BJ (cell line): ENCODE measurements around the gene CDK5. TPM values are rescaled to one million over a fixed set of nuclear protein-coding genes. Genes with fewer than 3 reads are reported as not detected.

Experiments
- CTCF ChIA-PET: fragments of 350-600 bp; formaldehyde crosslinking; extraction: SDS; loops from one replicate; lab custom pipeline; 2021; ENCODE audit warnings: antibody characterized with exemption, inconsistent platforms; lab: Yijun Ruan, JAX
- POLR2A ChIA-PET: fragments of 300-600 bp; sonication (Branson Sonifier 250); formaldehyde crosslinking; extraction: SDS; loops from one replicate; lab custom pipeline; 2021; ENCODE audit warnings: antibody characterized with exemption; lab: Charles Lee
- DNase-seq: peaks from one replicate; pipeline ENCODE4 v3.0.0-alpha.2; 2011; ENCODE audit warnings: low read depth
- H3K27me3 ChIP-seq: 2 replicates; pipeline ENCODE4 v1.6.0; 2011; ENCODE audit warnings: low read length; ENCODE audit not compliant: control insufficient read depth, insufficient read depth
- H3K36me3 ChIP-seq: 2 replicates; pipeline ENCODE4 v1.5.1; 2011; ENCODE audit warnings: low read length; ENCODE audit not compliant: control insufficient read depth, insufficient read depth
- H3K4me3 ChIP-seq: 2 replicates; pipeline ENCODE4 v1.5.1; 2011; ENCODE audit warnings: low read depth, mild to moderate bottlenecking, control low read depth, low read length
- polyA plus RNA-seq: library from polyadenylated mRNA; depleted of rRNA; stranded (reverse); fragments of >200 nt; gene quantifications from 2 replicates; pipeline ENCODE4 v1.2.3, GENCODE V29; 2011
- TF ChIP-seq, protein P1 (sequence below): IDR thresholded peaks from 2 replicates; pipeline ENCODE4 v1.5.1; 2011; ENCODE audit warnings: low read depth, mild to moderate bottlenecking, control low read depth, inconsistent platforms, low read length, moderate library complexity; ENCODE audit not compliant: insufficient read depth

CDK5 gene
- polyA plus RNA-seq, 1 experiment = 33.2 TPM

DNA sequence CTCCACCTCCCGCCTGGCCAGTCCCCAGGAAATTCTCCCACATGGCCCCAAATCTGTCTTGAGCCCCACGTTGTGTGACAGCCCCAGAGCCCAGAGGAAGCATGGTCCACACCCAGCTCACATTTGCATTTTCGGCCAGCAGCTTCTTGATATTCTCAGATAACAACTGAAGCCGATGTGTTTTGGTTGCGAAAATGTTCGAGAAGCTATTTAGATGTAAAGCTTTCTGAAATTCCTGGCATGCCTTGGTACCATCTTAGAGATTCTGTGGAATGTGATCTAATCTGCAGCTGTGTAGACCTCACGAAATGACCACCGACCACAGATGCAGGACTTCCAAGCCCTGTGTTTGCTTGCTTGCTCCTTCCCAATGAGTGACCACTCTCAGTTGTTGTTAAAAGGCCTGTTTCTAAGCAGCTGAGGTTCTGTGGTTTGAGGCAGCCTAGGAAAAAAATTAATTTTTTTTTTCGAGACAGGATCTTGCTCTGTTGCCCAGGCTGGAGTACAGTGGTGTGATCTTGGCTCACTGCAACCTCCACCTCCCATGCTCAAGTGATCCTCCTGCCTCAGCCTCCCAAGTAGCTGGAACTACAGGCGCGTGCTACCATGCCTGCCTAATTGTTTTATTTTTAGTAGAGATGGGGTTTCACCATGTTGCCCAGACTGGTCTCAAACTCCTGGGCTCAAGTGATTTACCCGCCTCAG, 10.5 kb upstream of the CDK5 start:
- H3K27me3 ChIP-seq = no peaks in the 10 kb centered on the region
- ChIA-PET POLR2A (no interaction called here), CTCF (interaction anchor here (0.6 to 1.4 kb wide), 6 partner anchors 9 to 56 kb away, joined by 3 to 4 read pairs (median 4); no protein-coding TSS in a partner anchor)
- TF ChIP-seq, protein P1, sequence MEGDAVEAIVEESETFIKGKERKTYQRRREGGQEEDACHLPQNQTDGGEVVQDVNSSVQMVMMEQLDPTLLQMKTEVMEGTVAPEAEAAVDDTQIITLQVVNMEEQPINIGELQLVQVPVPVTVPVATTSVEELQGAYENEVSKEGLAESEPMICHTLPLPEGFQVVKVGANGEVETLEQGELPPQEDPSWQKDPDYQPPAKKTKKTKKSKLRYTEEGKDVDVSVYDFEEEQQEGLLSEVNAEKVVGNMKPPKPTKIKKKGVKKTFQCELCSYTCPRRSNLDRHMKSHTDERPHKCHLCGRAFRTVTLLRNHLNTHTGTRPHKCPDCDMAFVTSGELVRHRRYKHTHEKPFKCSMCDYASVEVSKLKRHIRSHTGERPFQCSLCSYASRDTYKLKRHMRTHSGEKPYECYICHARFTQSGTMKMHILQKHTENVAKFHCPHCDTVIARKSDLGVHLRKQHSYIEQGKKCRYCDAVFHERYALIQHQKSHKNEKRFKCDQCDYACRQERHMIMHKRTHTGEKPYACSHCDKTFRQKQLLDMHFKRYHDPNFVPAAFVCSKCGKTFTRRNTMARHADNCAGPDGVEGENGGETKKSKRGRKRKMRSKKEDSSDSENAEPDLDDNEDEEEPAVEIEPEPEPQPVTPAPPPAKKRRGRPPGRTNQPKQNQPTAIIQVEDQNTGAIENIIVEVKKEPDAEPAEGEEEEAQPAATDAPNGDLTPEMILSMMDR = no peak
- no peak overlapping the region for H3K4me3 ChIP-seq
- DNase-seq = no peak
- peaks cover 57% of the 10 kb centered on the region for H3K36me3 ChIP-seq

DNA sequence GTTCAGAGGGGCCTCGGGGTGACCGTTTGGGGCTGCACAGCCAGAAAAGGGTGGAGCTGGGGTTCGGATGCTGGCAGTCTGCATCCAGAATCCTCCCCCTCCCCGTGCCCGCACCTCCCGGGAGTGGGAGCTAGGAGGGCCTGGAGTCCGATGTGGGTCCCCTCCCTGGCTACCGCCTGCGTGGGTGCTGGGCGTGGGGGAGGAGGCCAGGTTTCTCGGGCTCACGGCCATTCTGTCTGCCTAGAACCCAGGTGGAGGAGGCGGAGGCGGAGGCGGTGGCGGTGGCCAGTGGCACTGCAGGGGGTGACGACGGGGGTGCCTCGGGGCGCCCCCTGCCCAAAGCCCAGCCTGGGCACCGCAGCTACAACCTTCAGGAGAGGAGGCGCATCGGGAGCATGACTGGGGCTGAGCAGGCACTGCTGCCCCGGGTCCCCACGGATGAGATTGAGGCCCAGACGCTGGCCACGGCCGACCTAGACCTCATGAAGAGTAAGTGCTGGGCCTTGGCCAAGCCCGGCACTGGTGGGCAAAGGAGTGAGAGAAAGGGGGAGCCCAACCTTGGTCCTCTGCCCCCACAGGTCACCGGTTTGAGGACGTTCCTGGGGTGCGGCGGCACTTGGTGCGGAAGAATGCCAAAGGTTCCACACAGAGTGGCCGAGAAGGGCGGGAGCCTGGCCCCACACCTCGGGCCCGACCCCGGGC, 8.7 kb upstream of the CDK5 start:
- no peaks in the 10 kb centered on the region for H3K27me3 ChIP-seq
- ChIA-PET CTCF (interaction anchor here (0.9 kb wide), 1 partner anchor 18 kb away, joined by 4 read pairs; no protein-coding TSS in a partner anchor), POLR2A (no interaction called here)
- H3K4me3 ChIP-seq = no peak overlapping the region
- TF ChIP-seq, protein P1 = no peak
- H3K36me3 ChIP-seq = peaks cover 51% of the 10 kb centered on the region
- DNase-seq = no peak

DNA sequence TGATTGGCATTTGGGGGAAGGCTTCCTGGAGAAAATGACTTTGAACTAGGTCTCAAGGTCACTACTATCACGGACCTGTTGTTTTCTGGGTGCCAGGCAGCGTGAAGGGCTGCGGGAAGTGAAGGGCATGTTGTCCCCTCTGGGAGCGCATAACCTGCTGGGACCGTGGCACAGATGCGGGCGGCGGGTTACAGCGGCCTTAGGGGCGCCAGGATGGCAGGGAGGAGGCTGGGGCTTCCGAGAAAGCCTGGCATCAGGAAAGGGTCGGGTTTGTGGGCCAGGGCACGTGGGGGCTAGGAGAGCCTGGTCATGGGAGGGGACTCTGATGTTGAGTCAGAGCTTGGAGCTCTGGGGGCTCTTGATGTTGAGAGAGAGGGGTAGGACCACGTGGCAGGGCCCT, 7.8 kb upstream of the CDK5 start:
- Histone ChIP-seq H3K36me3 (peaks cover 43% of the 10 kb centered on the region), H3K4me3 (no peak overlapping the region), H3K27me3 (no peaks in the 10 kb centered on the region)
- CTCF ChIA-PET = interaction anchor here (0.9 kb wide), 1 partner anchor 19 kb away, joined by 4 read pairs; no protein-coding TSS in a partner anchor
- POLR2A ChIA-PET = no interaction called here
- TF ChIP-seq, protein P1 = no peak
- no peak for DNase-seq

DNA sequence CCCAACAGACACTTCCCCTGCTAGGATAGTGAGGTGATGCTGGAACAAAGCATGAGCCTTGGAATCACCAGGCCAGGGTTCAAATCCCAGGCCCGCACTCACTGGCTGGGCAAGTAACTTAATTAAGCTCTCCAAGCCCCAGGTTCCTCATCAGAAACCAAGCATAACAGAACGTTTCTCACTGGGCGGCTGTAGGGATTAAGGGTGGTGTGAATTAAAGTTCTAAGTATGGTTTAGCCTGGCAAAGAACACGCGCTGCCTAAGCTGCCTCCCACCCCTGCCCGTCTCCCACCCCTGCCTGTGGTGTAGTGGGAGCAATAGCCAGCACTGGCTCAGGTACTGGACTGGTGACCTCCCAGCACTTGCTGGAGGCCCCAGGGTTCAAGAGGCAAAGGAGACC, 7.3 kb upstream of the CDK5 start:
- no peak overlapping the region for H3K4me3 ChIP-seq
- H3K36me3 ChIP-seq = peaks cover 38% of the 10 kb centered on the region
- DNase-seq = no peak
- ChIA-PET CTCF (no interaction called here), POLR2A (no interaction called here)
- H3K27me3 ChIP-seq = no peaks in the 10 kb centered on the region
- TF ChIP-seq, protein P1 = no peak

DNA sequence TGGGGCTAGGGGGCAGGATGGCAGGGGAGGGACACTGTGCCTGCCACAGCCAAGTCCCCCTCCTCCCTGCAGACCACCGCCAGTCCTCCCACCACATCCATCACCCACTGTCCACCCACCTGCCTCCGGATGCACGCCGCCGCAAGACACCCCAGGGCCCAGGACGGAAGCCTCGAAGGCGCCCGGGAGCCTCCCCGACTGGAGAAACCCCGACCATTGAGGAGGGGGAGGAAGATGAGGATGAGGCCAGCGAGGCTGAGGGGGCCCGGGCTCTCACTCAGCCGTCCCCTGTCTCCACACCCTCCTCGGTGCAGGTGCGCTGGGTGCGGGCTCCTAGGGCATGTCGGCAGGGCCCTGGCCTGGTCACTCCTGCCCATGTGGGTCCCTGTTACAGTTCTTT, 6.8 kb upstream of the CDK5 start:
- no peak for DNase-seq
- CTCF ChIA-PET = interaction anchor here (1.0 kb wide), 1 partner anchor 46 kb away, joined by 3 read pairs; no protein-coding TSS in a partner anchor
- Histone ChIP-seq H3K36me3 (peaks cover 35% of the 10 kb centered on the region), H3K4me3 (no peak overlapping the region), H3K27me3 (no peaks in the 10 kb centered on the region)
- POLR2A ChIA-PET = no interaction called here
- TF ChIP-seq, protein P1 = no peak
